HFFc6 (cell line): Measurements from ENCODE around the gene QSOX1. TPM values are rescaled to one million over a fixed set of nuclear protein-coding genes. Genes with fewer than 3 reads are reported as not detected.

Experiments used
- DNase-seq: peaks from one replicate; pipeline ENCODE4 v3.0.0-alpha.2; 2018
- H3K27ac Mint-ChIP-seq: 2 replicates; pipeline ENCODE4 v1.8.0; 2020; ENCODE audit warnings: mild to moderate bottlenecking, mixed read lengths
- H3K27me3 Mint-ChIP-seq: 2 replicates; pipeline ENCODE4 v1.8.0; 2021; ENCODE audit warnings: mild to moderate bottlenecking, moderate library complexity, mixed read lengths; ENCODE audit not compliant: insufficient read depth
- H3K36me3 Mint-ChIP-seq: 2 replicates; pipeline ENCODE4 v1.8.0; 2021; ENCODE audit warnings: low read depth, mixed read lengths
- H3K4me1 Mint-ChIP-seq: 2 replicates; pipeline ENCODE4 v1.8.0; 2020; ENCODE audit warnings: low read depth, mixed read lengths
- H3K4me3 Mint-ChIP-seq: 2 replicates; pipeline ENCODE4 v1.8.0; 2020; ENCODE audit warnings: mild to moderate bottlenecking, moderate library complexity, mixed read lengths
- H3K9me3 Mint-ChIP-seq: 2 replicates; pipeline ENCODE4 v1.8.0; 2020; ENCODE audit warnings: mild to moderate bottlenecking, mixed read lengths
- CTCF ChIP-seq: fragments of 200-600 bp; sonication (generic); IDR thresholded peaks from 2 replicates; pipeline ENCODE4 v1.5.0; 2021; ENCODE audit warnings: antibody characterized with exemption, mild to moderate bottlenecking
- total RNA-seq, 6 experiments: library from RNA; stranded (reverse); fragmentation: NEBNext Ultra II Directional; extraction: Animal tissue kit (Norgen Biotek cat#: 25700); gene quantifications; 2 replicates in 1 of 6; 3 replicates in 5 of 6; pipeline ENCODE4 v1.2.3, GENCODE V29; 2021

QSOX1 gene
- total RNA-seq, 6 experiments from 2014 or later, result 321 to 467 (median 352) TPM

GRCh38 chr1:180248176-180248575, 93.5 kb downstream of the QSOX1 start:
- no peak for DNase-seq
- peaks cover 9% of the 10 kb centered on the region; the same call in 1 of the 2 replicates for H3K4me1 Mint-ChIP-seq
- peaks cover 13% of the 10 kb centered on the region; the same call in 1 of the 2 replicates for H3K27me3 Mint-ChIP-seq
- no peak overlapping the region for H3K27ac Mint-ChIP-seq
- no peaks in the 10 kb centered on the region for H3K9me3 Mint-ChIP-seq
- no peaks in the 10 kb centered on the region for H3K36me3 Mint-ChIP-seq
- no peak overlapping the region for H3K4me3 Mint-ChIP-seq
- no peak for TF ChIP-seq CTCF

- Mint-ChIP-seq H3K27ac (no peak overlapping the region), H3K36me3 (no peaks in the 10 kb centered on the region), H3K27me3 (peaks cover 17% of the 10 kb centered on the region; the same call in 1 of the 2 replicates), H3K4me3 (no peak overlapping the region), H3K9me3 (no peaks in the 10 kb centered on the region), H3K4me1 (peaks cover 9% of the 10 kb centered on the region; the same call in 1 of the 2 replicates)
- no peak; the same call in 1 of the 2 replicates for TF ChIP-seq CTCF
- DNase-seq, result no peak
These were observed 94.3 kb downstream of the QSOX1 start for GRCh38 chr1:180248731-180249681.

DNA sequence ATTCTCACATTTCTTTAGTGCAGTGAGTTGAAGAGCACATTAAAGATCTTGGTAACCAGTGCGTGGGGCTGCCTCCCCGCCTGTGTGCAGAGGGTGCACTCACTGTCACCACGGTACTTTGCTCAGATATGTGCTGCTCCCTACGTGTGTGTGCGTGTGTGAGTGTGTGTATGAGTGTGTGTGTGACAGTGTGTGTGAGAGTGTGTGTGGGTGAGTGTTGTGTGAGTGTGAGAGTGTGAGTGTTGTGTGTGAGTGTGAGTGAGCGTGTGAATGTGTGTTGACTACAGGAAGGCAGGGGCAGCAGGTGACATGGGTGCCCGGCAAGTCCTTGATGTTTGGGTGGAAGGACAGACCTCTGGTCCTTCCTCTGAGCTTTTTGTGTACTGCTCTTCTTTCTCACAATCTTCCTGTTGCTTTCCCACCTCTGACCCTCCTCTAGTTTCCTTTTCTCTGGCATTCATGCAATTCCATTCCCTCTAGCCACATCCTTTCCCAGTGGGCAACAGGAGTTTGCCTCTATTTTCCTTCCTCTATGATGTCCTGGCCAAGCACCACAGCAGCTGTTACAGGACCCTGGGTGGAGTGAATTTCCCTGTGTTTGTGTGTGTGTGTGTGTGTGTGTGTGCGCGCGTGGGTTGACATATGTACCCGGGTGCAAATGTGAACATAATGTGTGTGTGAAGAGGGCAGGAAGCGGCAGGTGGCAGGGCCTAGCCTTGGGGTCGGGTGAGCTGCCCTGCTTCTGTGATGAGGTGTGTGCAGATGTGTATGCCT, 95.2 kb downstream of the QSOX1 start:
- no peak for DNase-seq
- Mint-ChIP-seq H3K36me3 (no peaks in the 10 kb centered on the region), H3K4me3 (no peak overlapping the region), H3K9me3 (no peaks in the 10 kb centered on the region), H3K4me1 (peaks cover 9% of the 10 kb centered on the region; the same call in 1 of the 2 replicates), H3K27ac (no peak overlapping the region), H3K27me3 (peaks cover 15% of the 10 kb centered on the region)
- TF ChIP-seq CTCF, result no peak

DNA sequence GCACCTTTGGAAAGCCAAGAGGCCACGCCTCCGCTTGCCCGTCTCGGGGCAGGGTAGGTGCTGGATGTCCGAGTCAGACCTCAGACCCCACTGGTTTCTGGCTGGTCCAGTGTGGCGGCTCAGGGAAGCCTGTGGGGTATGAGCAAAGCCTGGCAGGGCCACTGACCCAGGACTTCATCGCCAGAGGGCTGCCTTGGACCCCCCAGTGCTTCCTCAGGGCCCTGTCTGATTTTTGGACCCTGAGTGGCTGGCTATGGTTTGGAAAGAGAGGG, 95.8 kb downstream of the QSOX1 start:
- Mint-ChIP-seq H3K4me1 (peaks cover 9% of the 10 kb centered on the region; the same call in 1 of the 2 replicates), H3K4me3 (no peak overlapping the region), H3K27me3 (peaks cover 13% of the 10 kb centered on the region), H3K27ac (no peak overlapping the region), H3K9me3 (no peaks in the 10 kb centered on the region), H3K36me3 (no peaks in the 10 kb centered on the region)
- no peak for DNase-seq
- TF ChIP-seq CTCF, result no peak

- no peak for TF ChIP-seq CTCF
- peaks cover 9% of the 10 kb centered on the region; the same call in 1 of the 2 replicates for H3K4me1 Mint-ChIP-seq
- H3K9me3 Mint-ChIP-seq, result no peaks in the 10 kb centered on the region
- no peak for DNase-seq
- H3K4me3 Mint-ChIP-seq, result no peak overlapping the region
- no peaks in the 10 kb centered on the region for H3K36me3 Mint-ChIP-seq
- no peak overlapping the region for H3K27ac Mint-ChIP-seq
- H3K27me3 Mint-ChIP-seq, result peaks cover 10% of the 10 kb centered on the region
These were observed 96.3 kb downstream of the QSOX1 start for GRCh38 chr1:180250883-180251509.
